ENCODE measurements around the gene SLC37A1.

SLC37A1 gene

DNA sequence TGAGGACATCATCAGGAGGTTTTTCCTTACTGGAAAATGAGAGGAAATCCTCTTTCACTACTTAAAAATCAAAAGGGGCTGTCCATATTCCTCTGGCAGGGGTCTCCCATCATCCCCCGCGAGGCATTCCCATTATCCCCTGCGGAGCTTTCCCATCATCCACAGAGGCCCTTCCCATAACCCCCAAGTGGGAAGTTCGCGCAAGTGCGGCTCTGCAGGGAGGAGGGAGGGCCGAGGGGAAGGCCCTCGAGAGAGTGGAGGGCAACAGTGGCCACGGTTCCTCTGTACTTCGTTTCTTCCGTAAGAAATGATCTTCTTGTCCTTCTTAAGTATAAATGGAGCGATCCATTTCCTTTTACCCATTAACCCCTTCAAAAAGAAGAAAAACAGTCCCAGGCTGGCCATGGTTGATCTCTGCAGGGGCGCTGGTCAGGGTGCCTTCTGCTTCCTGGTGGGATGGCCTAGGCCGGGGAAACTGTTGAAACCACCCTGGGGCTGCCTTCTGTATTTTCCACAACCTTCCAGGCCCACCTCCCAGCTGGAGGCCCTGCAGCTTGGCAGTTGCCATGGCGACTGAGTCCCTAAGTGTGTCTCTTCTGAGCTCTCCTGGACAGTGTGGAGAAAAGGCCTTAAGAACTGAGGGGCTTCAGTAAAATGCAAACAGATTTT, 14.1 kb upstream of the SLC37A1 start:
- Histone ChIP-seq H3K27me3 (ENCODE audit: low read length) (no peaks in the 10 kb centered on the region), H3K9ac (ENCODE audit: low read length) (no peak overlapping the region), H3K9me3 (ENCODE audit: insufficient read depth, low read length) (no peaks in the 10 kb centered on the region), H3F3A (ENCODE audit: insufficient read depth) (no peaks in the 10 kb centered on the region), H3K4me3 (ENCODE audit: insufficient read depth, low read length, poor library complexity, severe bottlenecking) (no peak overlapping the region), H3K79me2 (ENCODE audit: insufficient read depth, low read length) (no peaks in the 10 kb centered on the region), H3K36me3 (ENCODE audit: low read length) (no peaks in the 10 kb centered on the region), H4K20me1 (ENCODE audit: low read depth, low read length) (no peaks in the 10 kb centered on the region), H2AFZ (ENCODE audit: low read depth, low read length, severe bottlenecking) (no peak overlapping the region), H3K4me2 (ENCODE audit: low read depth, low read length, poor library complexity, severe bottlenecking) (no peak overlapping the region), H3K9me2 (replicated peaks; ENCODE audit: insufficient read depth, low read length) (no peaks in the 10 kb centered on the region), H3K27ac (ENCODE audit: low read depth, low read length) (no peak overlapping the region)
- TF ChIP-seq CTCF (IDR thresholded peaks at IDR 0.05; ENCODE audit: insufficient read depth, low read length, poor library complexity, severe bottlenecking) (no peak), EZH2phosphoT487 (conservative IDR thresholded peaks at IDR 0.05; ENCODE audit: low read length) (no peak)

DNA sequence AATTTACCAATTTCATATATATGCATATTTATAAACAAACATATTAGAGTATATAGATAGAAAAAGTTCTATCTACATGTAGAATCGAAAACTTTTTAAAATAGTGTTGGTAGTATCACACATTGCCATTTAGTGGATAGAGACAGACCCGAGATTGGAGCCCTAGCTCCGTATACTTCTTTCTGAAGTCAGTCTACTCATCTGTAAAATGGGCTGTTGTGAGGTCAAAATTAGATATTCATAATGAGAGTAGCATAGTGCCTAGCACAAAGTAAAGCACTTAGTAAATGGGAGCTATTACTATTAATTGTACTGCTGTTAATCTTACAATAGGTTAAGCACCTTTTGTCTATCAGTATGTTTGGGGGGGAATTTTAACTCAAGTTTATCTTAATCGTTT, 13.4 kb upstream of the SLC37A1 start:
- Histone ChIP-seq H3K9me2 (replicated peaks; ENCODE audit: insufficient read depth, low read length) (no peaks in the 10 kb centered on the region), H3K79me2 (ENCODE audit: insufficient read depth, low read length) (no peaks in the 10 kb centered on the region), H3K9me3 (ENCODE audit: insufficient read depth, low read length) (no peaks in the 10 kb centered on the region), H3K27ac (ENCODE audit: low read depth, low read length) (no peak overlapping the region), H3K4me3 (ENCODE audit: insufficient read depth, low read length, poor library complexity, severe bottlenecking) (no peak overlapping the region), H3K27me3 (ENCODE audit: low read length) (no peaks in the 10 kb centered on the region), H3K36me3 (ENCODE audit: low read length) (no peaks in the 10 kb centered on the region), H2AFZ (ENCODE audit: low read depth, low read length, severe bottlenecking) (no peak overlapping the region), H4K20me1 (ENCODE audit: low read depth, low read length) (no peaks in the 10 kb centered on the region), H3K9ac (ENCODE audit: low read length) (no peak overlapping the region), H3K4me2 (ENCODE audit: low read depth, low read length, poor library complexity, severe bottlenecking) (no peak overlapping the region), H3F3A (ENCODE audit: insufficient read depth) (no peaks in the 10 kb centered on the region)
- no peak for TF ChIP-seq EZH2phosphoT487 (conservative IDR thresholded peaks at IDR 0.05; ENCODE audit: low read length)
- no peak for TF ChIP-seq CTCF (IDR thresholded peaks at IDR 0.05; ENCODE audit: insufficient read depth, low read length, poor library complexity, severe bottlenecking)

- H3K9me3 ChIP-seq (ENCODE audit: insufficient read depth, low read length) = no peaks in the 10 kb centered on the region
- no peaks in the 10 kb centered on the region for H3K79me2 ChIP-seq (ENCODE audit: insufficient read depth, low read length)
- no peak overlapping the region for H3K9ac ChIP-seq (ENCODE audit: low read length)
- TF ChIP-seq EZH2phosphoT487 (conservative IDR thresholded peaks at IDR 0.05; ENCODE audit: low read length) (no peak), CTCF (IDR thresholded peaks at IDR 0.05; ENCODE audit: insufficient read depth, low read length, poor library complexity, severe bottlenecking) (no peak)
- H3K4me2 ChIP-seq (ENCODE audit: low read depth, low read length, poor library complexity, severe bottlenecking) = no peak overlapping the region
- no peaks in the 10 kb centered on the region for H3K27me3 ChIP-seq (ENCODE audit: low read length)
- H4K20me1 ChIP-seq (ENCODE audit: low read depth, low read length) = no peaks in the 10 kb centered on the region
- no peaks in the 10 kb centered on the region for H3K9me2 ChIP-seq (replicated peaks; ENCODE audit: insufficient read depth, low read length)
- H3K27ac ChIP-seq (ENCODE audit: low read depth, low read length) = no peak overlapping the region
- no peak overlapping the region for H2AFZ ChIP-seq (ENCODE audit: low read depth, low read length, severe bottlenecking)
- H3K36me3 ChIP-seq (ENCODE audit: low read length) = no peaks in the 10 kb centered on the region
- H3F3A ChIP-seq (ENCODE audit: insufficient read depth) = no peaks in the 10 kb centered on the region
- no peak overlapping the region for H3K4me3 ChIP-seq (ENCODE audit: insufficient read depth, low read length, poor library complexity, severe bottlenecking)
These were observed 12.9 kb upstream of the SLC37A1 start for GRCh38 chr21:42500736-42501135.
